Activated B cell treated with CpG ODN at 0.5 μM for 24 hours (primary cell): ENCODE data around the gene BCDIN3D. TPM values are rescaled to one million over a fixed set of nuclear protein-coding genes. Genes with fewer than 3 reads are reported as not detected.

Experiments
- ATAC-seq: fragments of 200-7000 bp; cut with Tn5 transposase; one replicate; pipeline ENCODE4 v1.10.0; 2021; ENCODE audit warnings: low read depth, mild to moderate bottlenecking, moderate library complexity
- CTCF ChIA-PET: fragments of 350-600 bp; sonication (Branson Sonifier 250); formaldehyde crosslinking; loops from one replicate; lab custom pipeline; 2021; ENCODE audit warnings: antibody characterized with exemption; lab: Charles Lee
- POLR2A ChIA-PET: fragments of 350-600 bp; sonication (Branson Sonifier 250); formaldehyde crosslinking; loops from one replicate; lab custom pipeline; 2021; ENCODE audit warnings: antibody characterized with exemption; lab: Charles Lee
- DNase-seq: peaks from one replicate; pipeline ENCODE4 v3.0.0; 2022
- H3K27ac Mint-ChIP-seq: one replicate; pipeline ENCODE4 v1.8.0; 2020; ENCODE audit warnings: mixed read lengths
- H3K27me3 Mint-ChIP-seq: one replicate; pipeline ENCODE4 v1.8.0; 2021; ENCODE audit warnings: mixed read lengths
- H3K36me3 Mint-ChIP-seq: one replicate; pipeline ENCODE4 v1.8.0; 2021; ENCODE audit warnings: low read depth, mixed read lengths
- H3K4me1 Mint-ChIP-seq: one replicate; pipeline ENCODE4 v1.8.0; 2021; ENCODE audit warnings: mixed read lengths
- H3K4me3 Mint-ChIP-seq: one replicate; pipeline ENCODE4 v1.8.0; 2020; ENCODE audit warnings: mild to moderate bottlenecking, mixed read lengths
- H3K9me3 Mint-ChIP-seq: one replicate; pipeline ENCODE4 v1.8.0; 2020; ENCODE audit warnings: mixed read lengths
- CTCF ChIP-seq: fragments of 200-600 bp; IDR thresholded peaks from one replicate; pipeline ENCODE4 v1.8.0; 2022; ENCODE audit warnings: antibody characterized with exemption, mild to moderate bottlenecking
- intact Hi-C: fragments of 100-400 bp; cut with micrococcal nuclease; formaldehyde crosslinking; loops from one replicate; pipeline ENCODE4 v1.15.1; 2024
- total RNA-seq: library from RNA; stranded (reverse); gene quantifications from 2 replicates; pipeline ENCODE4 v1.2.3, GENCODE V29; 2022

BCDIN3D gene
- total RNA-seq, 1 donor from 2014 or later: 12.0 TPM

GRCh38 chr12:49825360-49825970, 17.4 kb downstream of the BCDIN3D start:
- no peak overlapping the region for H3K27ac Mint-ChIP-seq
- intact Hi-C loops: loop anchor here (10.0 kb wide), 2 partner anchors 261 to 561 kb away; partner anchors contain the start of genes MCRS1 and TUBA1C
- DNase-seq (no peak), ATAC-seq (no peak)
- no peak overlapping the region for H3K4me3 Mint-ChIP-seq
- no peaks in the 10 kb centered on the region for H3K27me3 Mint-ChIP-seq
- no peak for TF ChIP-seq CTCF
- ChIA-PET POLR2A (interaction anchor here (0.6 to 3.5 kb wide), 4 partner anchors 18 to 706 kb away, joined by 3 to 28 read pairs (median 9); partner anchors contain the start of genes BCDIN3D and TMBIM6), CTCF (interaction anchor here (4.9 kb wide), 1 partner anchor 13 kb away, joined by 19 read pairs; no protein-coding TSS in a partner anchor)
- H3K36me3 Mint-ChIP-seq: peaks cover 4% of the 10 kb centered on the region
- H3K4me1 Mint-ChIP-seq: peaks cover 46% of the 10 kb centered on the region
- H3K9me3 Mint-ChIP-seq: no peaks in the 10 kb centered on the region

DNA sequence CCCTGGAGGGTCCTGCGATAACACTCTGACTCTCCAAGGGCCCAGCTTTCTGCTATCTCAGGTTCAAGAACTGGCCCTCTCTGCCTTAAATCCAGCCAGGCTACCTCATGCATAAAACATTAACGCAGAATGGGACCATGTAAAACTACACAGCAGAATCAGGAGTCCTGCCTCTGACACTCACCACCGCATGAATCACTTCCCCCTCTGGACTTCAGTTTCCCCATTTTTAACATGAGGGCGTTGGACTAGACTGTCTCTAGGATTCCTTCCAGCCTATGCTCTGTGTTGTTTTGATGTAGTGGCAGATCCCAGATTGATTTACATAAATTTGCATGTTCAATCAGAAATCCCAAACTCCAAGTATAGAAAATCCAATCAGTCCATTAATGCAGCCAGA, 18.0 kb downstream of the BCDIN3D start:
- DNase-seq (no peak), ATAC-seq (no peak)
- CTCF ChIA-PET: interaction anchor here (4.9 kb wide), 1 partner anchor 14 kb away, joined by 19 read pairs; no protein-coding TSS in a partner anchor
- no peak for TF ChIP-seq CTCF
- H3K9me3 Mint-ChIP-seq: no peaks in the 10 kb centered on the region
- peaks cover 4% of the 10 kb centered on the region for H3K36me3 Mint-ChIP-seq
- peak overlapping the region; percentile 0 for H3K4me3 Mint-ChIP-seq
- POLR2A ChIA-PET: interaction anchor here (0.9 kb wide), 1 partner anchor 18 kb away, joined by 3 read pairs; the partner anchor contains the start of gene BCDIN3D
- intact Hi-C loops: loop anchor here (10.0 kb wide), 2 partner anchors 260 to 560 kb away; partner anchors contain the start of genes MCRS1 and TUBA1C
- no peaks in the 10 kb centered on the region for H3K27me3 Mint-ChIP-seq
- no peak overlapping the region for H3K27ac Mint-ChIP-seq
- H3K4me1 Mint-ChIP-seq: peaks cover 46% of the 10 kb centered on the region

GRCh38 chr12:49824416-49824815, 18.5 kb downstream of the BCDIN3D start:
- Mint-ChIP-seq H3K4me3 (no peak overlapping the region), H3K27me3 (no peaks in the 10 kb centered on the region), H3K36me3 (peaks cover 4% of the 10 kb centered on the region), H3K9me3 (no peaks in the 10 kb centered on the region), H3K4me1 (peaks cover 45% of the 10 kb centered on the region), H3K27ac (peak overlapping the region; percentile 12)
- POLR2A ChIA-PET: no interaction called here
- CTCF ChIA-PET: interaction anchor here (4.9 kb wide), 1 partner anchor 14 kb away, joined by 19 read pairs; no protein-coding TSS in a partner anchor
- TF ChIP-seq CTCF: no peak
- ATAC-seq (no peak), DNase-seq (no peak)
- intact Hi-C loops: loop anchor here (10.0 kb wide), 2 partner anchors 260 to 560 kb away; partner anchors contain the start of genes MCRS1 and TUBA1C

- TF ChIP-seq CTCF: no peak
- H3K9me3 Mint-ChIP-seq: no peaks in the 10 kb centered on the region
- ATAC-seq: no peak
- no peaks in the 10 kb centered on the region for H3K27me3 Mint-ChIP-seq
- no peak for DNase-seq
- H3K4me1 Mint-ChIP-seq: peaks cover 41% of the 10 kb centered on the region
- no peak overlapping the region for H3K27ac Mint-ChIP-seq
- peaks cover 4% of the 10 kb centered on the region for H3K36me3 Mint-ChIP-seq
- POLR2A ChIA-PET: no interaction called here
- H3K4me3 Mint-ChIP-seq: no peak overlapping the region
- intact Hi-C loops: loop anchor here (10.0 kb wide), 2 partner anchors 259 to 559 kb away; partner anchors contain the start of genes MCRS1 and TUBA1C
- CTCF ChIA-PET: interaction anchor here (4.9 kb wide), 1 partner anchor 15 kb away, joined by 19 read pairs; no protein-coding TSS in a partner anchor
Observed at GRCh38 chr12:49823951-49824350, 19.0 kb downstream of the BCDIN3D start.

DNA sequence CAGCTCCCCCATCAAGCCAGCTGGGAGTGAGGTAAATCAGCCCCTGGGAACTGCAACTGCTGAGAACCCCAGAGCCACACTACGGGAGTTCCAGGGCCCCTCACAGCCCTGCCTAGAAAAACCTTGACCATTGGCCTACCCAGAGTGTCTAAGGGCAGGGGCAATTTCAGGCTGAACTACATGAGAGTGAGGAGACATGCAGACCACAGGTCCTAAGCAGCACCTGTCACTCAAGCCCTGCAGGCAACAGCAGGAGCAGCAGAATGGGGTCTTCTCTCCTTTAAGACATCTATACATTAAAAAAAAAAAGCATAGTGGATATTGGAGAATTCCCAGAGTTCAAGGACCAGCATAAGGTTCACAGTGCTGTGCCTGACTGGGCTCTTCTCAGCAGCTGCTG, 19.6 kb downstream of the BCDIN3D start:
- H3K4me1 Mint-ChIP-seq: peaks cover 35% of the 10 kb centered on the region
- H3K9me3 Mint-ChIP-seq: no peaks in the 10 kb centered on the region
- ChIA-PET CTCF (no interaction called here), POLR2A (no interaction called here)
- peaks cover 2% of the 10 kb centered on the region for H3K36me3 Mint-ChIP-seq
- ATAC-seq (no peak), DNase-seq (no peak)
- H3K4me3 Mint-ChIP-seq: no peak overlapping the region
- no peaks in the 10 kb centered on the region for H3K27me3 Mint-ChIP-seq
- no peak for TF ChIP-seq CTCF
- H3K27ac Mint-ChIP-seq: no peak overlapping the region
- intact Hi-C loops: loop anchor here (10.0 kb wide), 2 partner anchors 259 to 559 kb away; partner anchors contain the start of genes MCRS1 and TUBA1C
